ENCODE measurements around the gene FHL3. TPM values are rescaled to one million over a fixed set of nuclear protein-coding genes. Genes with fewer than 3 reads are reported as not detected.

The FHL3 gene
- total and polyA plus RNA-seq, 5 donors: 8.1 to 15.6 (median 9.5) TPM

DNA sequence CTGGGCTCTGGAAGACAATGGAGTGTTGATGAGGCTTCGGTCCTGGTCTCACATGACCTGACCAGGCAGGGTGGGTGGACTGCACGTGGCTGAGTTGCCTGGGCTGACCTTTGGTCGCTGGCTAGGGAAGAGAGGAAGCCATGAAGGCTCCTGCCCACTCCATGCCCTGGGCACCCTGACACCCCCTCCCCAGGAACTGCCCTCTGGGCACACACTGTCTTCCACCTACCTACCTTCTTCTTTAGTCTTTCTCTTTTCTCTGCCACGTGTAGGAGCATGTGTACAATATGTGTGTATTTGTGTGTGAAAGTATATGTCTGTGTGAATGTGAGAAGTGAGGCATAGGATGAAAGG lies 26.2 kb upstream of the FHL3 start:
- H3K4me1 ChIP-seq (ENCODE audit: control insufficient read depth, insufficient read depth, low read length): peaks cover 15% of the 10 kb centered on the region
- no peak for DNase-seq
- H3K27ac ChIP-seq (ENCODE audit: low read length): no peak overlapping the region
- H3K27me3 ChIP-seq (ENCODE audit: control insufficient read depth, insufficient read depth): no peaks in the 10 kb centered on the region
- intact Hi-C loops (cut with DNase I): loop anchor here in 1 of 4 donors (10.0 kb wide), 1 partner anchor 803 kb away; no protein-coding TSS in a partner anchor
- no peak for ATAC-seq
- 61% methylated on average over 4 of the region's 4 CpGs for WGBS
- H3K4me3 ChIP-seq (ENCODE audit: low read length): no peak overlapping the region
- H3K9me3 ChIP-seq (ENCODE audit: control insufficient read depth, low read length): no peaks in the 10 kb centered on the region

DNA sequence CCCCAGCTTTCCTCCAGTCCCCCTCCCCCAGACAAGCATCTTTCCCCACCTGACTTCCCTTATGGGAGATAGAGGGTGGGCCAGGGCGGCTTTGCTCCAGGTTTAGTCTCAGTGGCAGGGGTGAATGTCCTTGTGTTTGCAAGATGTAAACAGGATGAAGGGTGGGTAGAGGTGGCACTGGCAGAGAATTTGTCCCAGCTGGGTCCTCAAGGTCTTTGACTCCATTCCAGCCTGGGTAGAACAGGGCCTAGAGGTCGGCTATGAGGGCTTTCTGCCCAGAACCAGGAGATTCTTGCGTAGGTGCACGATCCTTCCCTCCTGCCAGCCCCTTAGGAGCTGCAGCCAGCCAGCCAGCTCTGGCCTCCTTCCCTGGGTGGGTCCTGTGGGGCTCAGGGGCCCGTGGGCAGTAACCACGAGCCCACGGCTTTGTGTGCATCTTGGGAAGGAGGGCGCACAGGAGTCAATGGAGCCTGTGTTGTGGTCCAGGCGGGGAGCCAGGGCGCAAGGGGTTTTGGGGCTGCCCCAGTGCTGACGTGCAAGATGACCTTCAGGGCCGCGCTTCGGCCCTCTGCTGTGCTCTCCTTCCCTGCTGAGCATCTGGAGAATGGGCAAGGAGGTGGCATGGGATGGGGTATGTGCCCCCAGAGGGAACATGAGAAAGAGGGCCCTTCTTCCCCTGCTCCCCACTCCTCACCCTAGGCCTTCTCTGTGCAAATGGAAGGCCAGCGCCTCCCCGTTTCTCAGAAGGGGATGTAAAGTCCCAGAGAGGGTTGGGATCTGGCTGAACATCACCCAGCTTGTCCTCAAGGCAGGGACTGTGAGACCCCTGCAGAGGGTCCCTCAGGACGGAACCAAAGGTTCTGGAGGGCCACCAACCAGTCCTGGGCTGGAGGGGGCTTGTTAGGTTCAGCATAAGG lies 25.5 kb upstream of the FHL3 start:
- WGBS: 70% methylated on average over 17 of the region's 17 CpGs
- intact Hi-C loops (cut with DNase I): loop anchor here in 1 of 4 donors (10.0 kb wide), 1 partner anchor 804 kb away; no protein-coding TSS in a partner anchor
- Histone ChIP-seq H3K4me1 (ENCODE audit: control insufficient read depth, insufficient read depth, low read length) (peaks cover 15% of the 10 kb centered on the region), H3K9me3 (ENCODE audit: control insufficient read depth, low read length) (no peaks in the 10 kb centered on the region), H3K27ac (ENCODE audit: low read length) (no peak overlapping the region), H3K27me3 (ENCODE audit: control insufficient read depth, insufficient read depth) (no peaks in the 10 kb centered on the region), H3K4me3 (ENCODE audit: low read length) (no peak overlapping the region)
- ATAC-seq (no peak), DNase-seq (no peak)

DNA sequence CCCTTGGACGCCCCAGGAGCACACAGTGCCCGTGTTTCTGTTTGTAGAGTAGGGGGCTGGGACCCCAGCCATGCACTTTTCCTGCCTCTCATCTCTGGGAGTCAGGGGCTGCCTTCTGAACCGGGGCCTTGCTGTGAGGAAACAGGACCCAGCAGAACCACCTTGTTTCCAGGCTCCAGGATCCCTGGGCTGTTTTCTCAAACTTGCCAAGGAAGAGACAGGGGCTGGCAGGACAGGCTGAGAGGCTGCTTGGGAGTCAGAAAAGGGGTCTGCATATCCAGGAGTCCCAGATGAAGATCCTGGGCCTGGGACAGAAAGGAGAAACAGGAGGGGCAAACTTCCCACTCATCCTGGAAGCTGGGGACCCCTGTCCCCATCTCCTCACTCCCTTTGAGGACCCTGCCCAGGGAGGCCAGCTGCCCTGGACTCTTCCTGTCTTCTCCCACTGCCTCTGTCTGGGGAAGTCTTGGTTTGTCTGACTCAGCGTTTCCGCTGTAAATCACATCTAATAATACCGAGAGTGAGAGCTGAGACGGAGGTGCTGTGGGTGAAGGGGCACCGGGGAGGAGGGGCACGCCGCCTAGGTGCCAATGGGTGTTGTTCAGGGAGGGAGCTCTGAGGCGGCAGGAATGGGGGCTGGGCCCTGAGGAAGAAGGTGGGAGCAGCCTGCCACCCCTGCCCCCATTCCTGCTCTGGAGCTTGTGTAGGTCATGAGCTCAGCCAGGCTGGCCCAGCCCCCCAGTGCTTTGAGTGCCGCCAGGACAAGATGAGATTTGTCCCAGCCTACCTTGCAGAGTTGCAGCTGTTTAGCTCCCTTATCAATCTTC lies 24.6 kb upstream of the FHL3 start:
- DNase-seq (peak in 1 of 3 donors; percentile 64), ATAC-seq (peak; percentile 40 to 75)
- intact Hi-C loops (cut with DNase I): loop anchor here in 2 of 4 donors (10.0 kb wide), 1 partner anchor 805 kb away; no protein-coding TSS in a partner anchor
- Histone ChIP-seq H3K27ac (ENCODE audit: low read length) (peak overlapping the region; percentile 29), H3K4me3 (ENCODE audit: low read length) (no peak overlapping the region), H3K9me3 (ENCODE audit: control insufficient read depth, low read length) (no peaks in the 10 kb centered on the region), H3K4me1 (ENCODE audit: control insufficient read depth, insufficient read depth, low read length) (peaks cover 15% of the 10 kb centered on the region), H3K27me3 (ENCODE audit: control insufficient read depth, insufficient read depth) (no peaks in the 10 kb centered on the region)
- 12% methylated on average over 12 of the region's 12 CpGs for WGBS

DNA sequence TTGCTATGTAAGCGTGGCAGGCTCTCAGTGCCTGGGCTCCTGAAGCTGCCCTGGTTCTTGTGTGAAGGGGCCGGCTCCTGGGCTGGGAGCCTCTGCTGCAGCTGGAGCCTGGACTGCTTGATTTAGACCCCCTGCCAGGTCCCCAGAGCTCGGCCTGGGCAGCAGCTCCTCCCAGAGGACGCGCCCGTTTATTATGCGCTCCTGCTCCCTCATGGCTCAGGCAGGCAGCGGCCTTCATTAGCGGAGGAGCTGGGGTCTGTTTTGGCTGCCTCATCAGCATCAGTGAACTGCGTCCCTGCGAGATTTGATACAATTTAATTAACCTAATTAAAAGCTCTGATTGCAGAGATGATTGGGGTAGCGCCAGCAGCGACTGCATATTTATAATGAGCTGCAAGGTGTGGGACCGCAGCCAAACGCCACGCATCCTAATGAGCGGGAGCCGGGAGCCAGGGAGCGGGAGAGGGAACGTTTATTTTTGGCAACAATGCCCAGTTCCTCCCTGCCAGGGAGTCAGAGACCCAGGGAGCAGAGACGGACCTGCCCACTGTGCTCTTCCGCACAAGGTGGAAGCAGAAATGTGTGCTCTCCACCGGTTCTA lies 23.9 kb upstream of the FHL3 start:
- ATAC-seq: peak; percentile 22 to 32
- intact Hi-C loops (cut with DNase I): loop anchor here in 1 of 4 donors (10.0 kb wide), 1 partner anchor 806 kb away; no protein-coding TSS in a partner anchor
- Histone ChIP-seq H3K27me3 (ENCODE audit: control insufficient read depth, insufficient read depth) (no peaks in the 10 kb centered on the region), H3K4me1 (ENCODE audit: control insufficient read depth, insufficient read depth, low read length) (peaks cover 15% of the 10 kb centered on the region), H3K4me3 (ENCODE audit: low read length) (no peak overlapping the region), H3K27ac (ENCODE audit: low read length) (peak overlapping the region; percentile 29), H3K9me3 (ENCODE audit: control insufficient read depth, low read length) (no peaks in the 10 kb centered on the region)
- 15% methylated on average over 23 of the region's 23 CpGs for WGBS
- DNase-seq: peak in 2 of 3 donors; percentile 73 to 74

DNA sequence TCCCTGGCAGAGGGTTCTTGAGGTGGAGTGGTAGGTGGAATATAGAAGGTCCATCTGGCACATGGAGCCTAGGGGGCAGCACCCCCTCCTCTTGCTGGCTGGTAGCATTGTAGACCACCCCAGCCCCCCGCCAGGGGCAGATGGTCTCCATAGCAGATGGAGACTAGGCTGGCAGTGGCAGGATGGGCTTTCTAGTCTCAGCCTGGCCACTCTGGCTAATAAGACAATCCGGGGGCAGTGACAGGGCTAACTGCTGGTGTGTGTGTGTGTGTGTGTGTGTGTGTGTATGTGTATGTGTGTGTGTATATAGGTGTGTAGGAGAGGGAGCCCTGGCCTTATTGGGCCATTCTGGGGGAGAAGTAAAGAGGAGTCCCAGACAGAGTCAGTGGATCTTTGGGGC lies 23.4 kb upstream of the FHL3 start:
- H3K27ac ChIP-seq (ENCODE audit: low read length): no peak overlapping the region
- intact Hi-C loops (cut with DNase I): loop anchor here in 1 of 4 donors (10.0 kb wide), 1 partner anchor 806 kb away; no protein-coding TSS in a partner anchor
- DNase-seq (no peak), ATAC-seq (no peak)
- peaks cover 15% of the 10 kb centered on the region for H3K4me1 ChIP-seq (ENCODE audit: control insufficient read depth, insufficient read depth, low read length)
- no peaks in the 10 kb centered on the region for H3K27me3 ChIP-seq (ENCODE audit: control insufficient read depth, insufficient read depth)
- H3K9me3 ChIP-seq (ENCODE audit: control insufficient read depth, low read length): no peaks in the 10 kb centered on the region
- no peak overlapping the region for H3K4me3 ChIP-seq (ENCODE audit: low read length)
- WGBS: 70% methylated on average over 2 of the region's 2 CpGs

DNA sequence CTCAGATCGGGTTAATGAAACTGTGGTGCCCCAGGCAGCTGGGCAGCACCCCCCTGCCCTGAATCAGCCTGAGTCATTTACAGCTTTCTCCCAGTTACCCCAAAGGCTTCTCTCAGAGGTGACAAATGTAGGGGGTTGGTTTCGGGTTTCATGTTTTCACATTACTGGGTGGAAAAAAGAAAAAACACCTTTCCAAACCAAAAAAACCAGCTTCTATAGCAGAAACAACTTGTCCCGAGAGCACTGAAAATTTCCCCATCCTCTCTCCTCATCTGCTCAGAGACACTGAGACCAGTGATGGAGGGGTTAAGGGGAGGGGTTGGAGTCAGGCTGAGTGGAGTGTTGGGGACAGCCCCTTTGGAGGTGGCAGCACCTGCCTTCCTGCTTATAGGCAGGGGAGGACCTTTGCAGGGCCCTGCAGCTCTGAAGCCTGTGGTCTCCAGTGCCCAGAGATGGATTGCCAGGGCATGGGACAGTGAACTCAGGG lies 22.8 kb upstream of the FHL3 start:
- Histone ChIP-seq H3K4me1 (ENCODE audit: control insufficient read depth, insufficient read depth, low read length) (peaks cover 15% of the 10 kb centered on the region), H3K27me3 (ENCODE audit: control insufficient read depth, insufficient read depth) (no peaks in the 10 kb centered on the region), H3K27ac (ENCODE audit: low read length) (no peak overlapping the region), H3K9me3 (ENCODE audit: control insufficient read depth, low read length) (no peaks in the 10 kb centered on the region), H3K4me3 (ENCODE audit: low read length) (no peak overlapping the region)
- no peak for DNase-seq
- 75% methylated on average over 3 of the region's 3 CpGs for WGBS
- ATAC-seq: no peak
- intact Hi-C loops (cut with DNase I): loop anchor here in 1 of 4 donors (10.0 kb wide), 1 partner anchor 807 kb away; no protein-coding TSS in a partner anchor

DNA sequence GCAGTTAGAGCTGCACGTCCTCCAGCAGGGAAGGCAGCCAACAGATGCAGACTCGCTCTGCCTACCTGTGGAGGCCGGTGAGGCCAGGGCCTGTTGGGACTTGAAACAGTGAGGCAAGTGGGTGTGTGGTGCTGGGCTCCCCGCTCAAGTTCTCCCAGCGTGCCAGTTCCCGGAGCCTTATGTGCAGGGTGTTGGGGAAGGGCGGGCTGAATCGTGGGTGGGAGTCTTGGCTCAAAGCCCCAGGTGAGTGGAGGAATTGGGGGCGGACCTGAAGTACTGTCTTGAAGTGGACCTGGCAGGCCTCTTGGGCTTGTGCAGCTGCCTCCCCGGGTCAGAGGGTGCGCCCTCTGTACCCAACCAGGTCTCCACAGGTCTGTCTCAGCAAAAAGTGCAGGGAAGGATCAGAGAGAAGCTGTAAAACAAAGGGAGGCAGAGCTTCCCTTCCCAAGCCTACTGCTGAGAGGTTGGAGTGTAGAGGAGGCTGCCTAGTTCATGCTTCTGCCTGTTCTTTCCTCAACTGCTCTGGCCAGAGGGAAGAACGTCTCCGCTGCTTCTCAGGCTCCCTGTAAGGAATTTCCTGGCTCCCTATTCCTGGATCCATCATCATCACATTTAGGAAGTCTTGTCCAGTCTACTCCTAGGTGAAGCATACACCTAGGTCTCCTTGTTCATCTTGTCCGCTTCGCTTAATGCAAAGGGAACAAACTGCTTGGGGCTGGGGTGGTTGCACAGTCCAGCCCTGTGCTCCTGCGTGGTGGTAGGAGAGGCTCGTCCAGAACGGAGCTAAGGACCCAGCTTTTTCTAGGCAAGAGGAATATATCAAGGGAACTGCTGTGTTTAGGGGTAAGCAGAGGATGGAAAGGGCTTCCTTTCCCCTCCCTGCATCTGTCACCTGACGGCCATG lies 22.1 kb upstream of the FHL3 start:
- ATAC-seq (no peak), DNase-seq (no peak)
- intact Hi-C loops (cut with DNase I): loop anchor here in 1 of 4 donors (10.0 kb wide), 1 partner anchor 807 kb away; no protein-coding TSS in a partner anchor
- H3K9me3 ChIP-seq (ENCODE audit: control insufficient read depth, low read length): no peaks in the 10 kb centered on the region
- no peak overlapping the region for H3K27ac ChIP-seq (ENCODE audit: low read length)
- no peaks in the 10 kb centered on the region for H3K27me3 ChIP-seq (ENCODE audit: control insufficient read depth, insufficient read depth)
- no peak overlapping the region for H3K4me3 ChIP-seq (ENCODE audit: low read length)
- H3K4me1 ChIP-seq (ENCODE audit: control insufficient read depth, insufficient read depth, low read length): peaks cover 15% of the 10 kb centered on the region
- WGBS: 86% methylated on average over 19 of the region's 19 CpGs

DNA sequence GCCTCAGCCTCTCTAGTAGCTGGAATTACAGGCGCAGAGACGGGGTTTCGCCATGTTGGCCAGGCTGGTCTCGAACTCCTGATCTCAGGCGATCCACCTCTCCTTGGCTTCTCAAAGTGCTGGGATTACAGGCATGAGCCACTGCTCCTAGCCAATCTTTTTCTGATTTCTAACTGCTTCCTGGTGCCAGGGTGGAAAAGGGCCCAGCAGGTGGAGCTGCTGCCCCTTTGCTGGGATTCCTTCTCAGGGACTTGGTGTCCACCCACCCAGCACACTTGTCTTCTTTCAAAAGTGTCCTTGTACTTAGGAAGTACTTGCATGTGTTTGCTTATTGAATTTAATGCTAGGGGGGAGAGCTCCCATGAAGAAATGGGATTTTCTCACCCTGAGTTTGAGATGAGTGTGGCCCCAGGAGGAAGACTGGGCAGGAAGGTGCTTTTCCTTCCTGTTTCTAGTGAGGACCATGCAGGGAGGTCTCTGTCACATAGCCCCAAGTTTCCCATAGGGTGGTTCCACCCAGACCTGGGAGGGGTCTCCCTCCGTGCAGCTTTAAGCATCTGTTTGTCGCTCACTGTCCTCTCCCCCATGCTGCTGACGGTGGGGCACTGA lies 21.4 kb upstream of the FHL3 start:
- no peak overlapping the region for H3K4me3 ChIP-seq (ENCODE audit: low read length)
- intact Hi-C loops (cut with DNase I): loop anchor here in 1 of 4 donors (10.0 kb wide), 1 partner anchor 808 kb away; no protein-coding TSS in a partner anchor
- no peaks in the 10 kb centered on the region for H3K27me3 ChIP-seq (ENCODE audit: control insufficient read depth, insufficient read depth)
- H3K4me1 ChIP-seq (ENCODE audit: control insufficient read depth, insufficient read depth, low read length): peaks cover 15% of the 10 kb centered on the region
- H3K9me3 ChIP-seq (ENCODE audit: control insufficient read depth, low read length): no peaks in the 10 kb centered on the region
- no peak overlapping the region for H3K27ac ChIP-seq (ENCODE audit: low read length)
- 80% methylated on average over 8 of the region's 8 CpGs for WGBS
- DNase-seq (no peak), ATAC-seq (no peak)

DNA sequence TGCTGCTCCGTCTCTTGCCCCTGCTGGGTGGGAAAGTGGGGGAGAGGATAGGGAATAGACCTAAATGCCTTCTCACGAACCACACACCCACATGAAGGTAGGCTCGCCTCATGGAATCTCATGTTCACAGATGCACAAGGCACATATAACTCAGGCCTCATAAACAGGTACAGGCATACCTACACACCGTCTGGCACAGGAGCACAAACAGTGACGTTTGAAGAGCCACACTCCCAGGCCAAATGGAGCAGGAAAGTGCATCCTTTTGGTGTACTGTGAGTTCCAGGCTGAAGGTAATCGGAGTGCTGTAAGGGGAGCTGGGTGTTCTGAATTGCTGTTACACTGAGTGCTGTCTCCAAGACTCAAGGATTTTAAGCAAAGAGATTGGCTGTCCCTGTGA lies 20.4 kb upstream of the FHL3 start:
- DNase-seq (no peak), ATAC-seq (no peak)
- intact Hi-C loops (cut with DNase I): loop anchor here in 1 of 4 donors (10.0 kb wide), 1 partner anchor 809 kb away; no protein-coding TSS in a partner anchor
- WGBS: 86% methylated on average over 6 of the region's 6 CpGs
- H3K27ac ChIP-seq (ENCODE audit: low read length): no peak overlapping the region
- H3K4me1 ChIP-seq (ENCODE audit: control insufficient read depth, insufficient read depth, low read length): peaks cover 15% of the 10 kb centered on the region
- H3K27me3 ChIP-seq (ENCODE audit: control insufficient read depth, insufficient read depth): no peaks in the 10 kb centered on the region
- H3K4me3 ChIP-seq (ENCODE audit: low read length): no peak overlapping the region
- no peaks in the 10 kb centered on the region for H3K9me3 ChIP-seq (ENCODE audit: control insufficient read depth, low read length)
